ENCODE results near the gene KIF1B.
A peak's percentile ranks its signal among the peaks of the same experiment; 100 is the strongest.

KIF1B gene

GRCh38 chr1:10209905-10210810 lies at the start of gene KIF1B:
Gene KIF1B (plus strand): TSS chr1:10210570. CDS start chr1:10232329, 21,759 bp downstream.
- Histone ChIP-seq H3K27me3 (ENCODE audit: control insufficient read depth, insufficient read depth, low read length) (no peaks in the 10 kb centered on the region), H3K27ac (peak within 1 kb of the TSS; percentile 95), H3K79me2 (peaks cover 3% of the 10 kb centered on the region), H3K9me3 (ENCODE audit: control insufficient read depth, low read length) (no peaks in the 10 kb centered on the region), H3K36me3 (ENCODE audit: control insufficient read depth, insufficient read depth, low read length) (no peaks in the 10 kb centered on the region), H3K4me3 (ENCODE audit: low read depth, low read length) (peak within 1 kb of the TSS; percentile 91), H3K4me2 (ENCODE audit: low read length) (peak within 1 kb of the TSS; percentile 98), H3K9ac (peak within 1 kb of the TSS; percentile 67), H3K4me1 (no peaks in the 10 kb centered on the region), H2AFZ (peak within 1 kb of the TSS; percentile 97)
- peak; percentile 96 for TF ChIP-seq CTCF (IDR thresholded peaks at IDR 0.05)

GRCh38 chr1:10160907-10161490 lies 49.4 kb upstream of the KIF1B start:
- H3K27ac ChIP-seq, result no peak overlapping the region
- no peak for TF ChIP-seq CTCF (IDR thresholded peaks at IDR 0.05)
- no peaks in the 10 kb centered on the region for H3K36me3 ChIP-seq (ENCODE audit: control insufficient read depth, insufficient read depth, low read length)
- H3K79me2 ChIP-seq, result no peaks in the 10 kb centered on the region
- no peak overlapping the region for H2AFZ ChIP-seq
- H3K9me3 ChIP-seq (ENCODE audit: control insufficient read depth, low read length), result no peaks in the 10 kb centered on the region
- H3K9ac ChIP-seq, result no peak overlapping the region
- H3K4me3 ChIP-seq (ENCODE audit: low read depth, low read length), result no peak overlapping the region
- no peaks in the 10 kb centered on the region for H3K27me3 ChIP-seq (ENCODE audit: control insufficient read depth, insufficient read depth, low read length)
- no peak overlapping the region for H3K4me2 ChIP-seq (ENCODE audit: low read length)
- no peaks in the 10 kb centered on the region for H3K4me1 ChIP-seq

- Histone ChIP-seq H3K4me2 (ENCODE audit: low read length) (no peak overlapping the region), H3K27ac (no peak overlapping the region), H3K4me3 (ENCODE audit: low read depth, low read length) (no peak overlapping the region), H3K36me3 (ENCODE audit: control insufficient read depth, insufficient read depth, low read length) (no peaks in the 10 kb centered on the region), H3K79me2 (no peaks in the 10 kb centered on the region), H3K27me3 (ENCODE audit: control insufficient read depth, insufficient read depth, low read length) (no peaks in the 10 kb centered on the region), H3K9me3 (ENCODE audit: control insufficient read depth, low read length) (no peaks in the 10 kb centered on the region), H3K9ac (no peak overlapping the region), H2AFZ (no peak overlapping the region), H3K4me1 (no peaks in the 10 kb centered on the region)
- no peak for TF ChIP-seq CTCF (IDR thresholded peaks at IDR 0.05)
Observed at GRCh38 chr1:10161541-10162290, 48.7 kb upstream of the KIF1B start.

- Histone ChIP-seq H3K9ac (no peak overlapping the region), H3K36me3 (ENCODE audit: control insufficient read depth, insufficient read depth, low read length) (no peaks in the 10 kb centered on the region), H3K4me2 (ENCODE audit: low read length) (no peak overlapping the region), H2AFZ (no peak overlapping the region), H3K79me2 (no peaks in the 10 kb centered on the region), H3K4me1 (no peaks in the 10 kb centered on the region), H3K27ac (no peak overlapping the region), H3K9me3 (ENCODE audit: control insufficient read depth, low read length) (no peaks in the 10 kb centered on the region), H3K27me3 (ENCODE audit: control insufficient read depth, insufficient read depth, low read length) (no peaks in the 10 kb centered on the region), H3K4me3 (ENCODE audit: low read depth, low read length) (no peak overlapping the region)
- TF ChIP-seq CTCF (IDR thresholded peaks at IDR 0.05), result no peak
Observed at GRCh38 chr1:10168912-10169514, 41.4 kb upstream of the KIF1B start.
